HG02678 (cell line): Measurements from ENCODE around the gene DOCK9.

Experiments used
- ATAC-seq: cut with Tn5 transposase; IDR thresholded peaks from one replicate; pipeline ENCODE4 v1.9.1; 2021; ENCODE audit warnings: mild to moderate bottlenecking, moderate library complexity; ENCODE audit not compliant: unreplicated experiment

Gene DOCK9

GRCh38 chr13:98860491-98860890 lies 117.4 kb downstream of the DOCK9 start:
- no peak for ATAC-seq

- no peak for ATAC-seq
Observed at GRCh38 chr13:98858191-98858590, 119.7 kb downstream of the DOCK9 start.

- ATAC-seq = no peak
Observed at GRCh38 chr13:98856983-98857382, 120.9 kb downstream of the DOCK9 start.

GRCh38 chr13:98854448-98854847 lies 123.4 kb downstream of the DOCK9 start:
- no peak for ATAC-seq

GRCh38 chr13:98853771-98854221 lies 124.1 kb downstream of the DOCK9 start:
- ATAC-seq = peak; percentile 100

- ATAC-seq = no peak
Observed at GRCh38 chr13:98851276-98851675, 126.6 kb downstream of the DOCK9 start.

GRCh38 chr13:98848746-98849145 lies 129.1 kb downstream of the DOCK9 start:
- no peak for ATAC-seq

- no peak for ATAC-seq
Observed at GRCh38 chr13:98847780-98848179, 130.1 kb downstream of the DOCK9 start.

- ATAC-seq = no peak
Observed at GRCh38 chr13:98846986-98847385, 130.9 kb downstream of the DOCK9 start.

- ATAC-seq = no peak
Observed at GRCh38 chr13:98846521-98846920, 131.3 kb downstream of the DOCK9 start.

GRCh38 chr13:98845742-98846141 lies 132.1 kb downstream of the DOCK9 start:
- no peak for ATAC-seq

GRCh38 chr13:98844021-98844420 lies 133.8 kb downstream of the DOCK9 start:
- no peak for ATAC-seq

GRCh38 chr13:98843482-98843877 lies 134.4 kb downstream of the DOCK9 start:
- no peak for ATAC-seq

GRCh38 chr13:98842858-98843481 lies 134.9 kb downstream of the DOCK9 start:
- ATAC-seq = peak; percentile 89

GRCh38 chr13:98842070-98842469 lies 135.8 kb downstream of the DOCK9 start:
- no peak for ATAC-seq

- peak; percentile 89 for ATAC-seq
Observed at GRCh38 chr13:98839856-98840769, 137.8 kb downstream of the DOCK9 start.

GRCh38 chr13:98838776-98839175 lies 139.1 kb downstream of the DOCK9 start:
- no peak for ATAC-seq

- no peak for ATAC-seq
Observed at GRCh38 chr13:98837896-98838295, 140.0 kb downstream of the DOCK9 start.

- no peak for ATAC-seq
Observed at GRCh38 chr13:98835156-98835555, 142.7 kb downstream of the DOCK9 start.

GRCh38 chr13:98834254-98834960 lies 143.5 kb downstream of the DOCK9 start:
- ATAC-seq = no peak

- no peak for ATAC-seq
Observed at GRCh38 chr13:98831236-98831635, 146.6 kb downstream of the DOCK9 start.

GRCh38 chr13:98829541-98829940 lies 148.3 kb downstream of the DOCK9 start:
- ATAC-seq = no peak
